Measurements from ENCODE around the gene LGR4. TPM values are rescaled to one million over a fixed set of nuclear protein-coding genes. Genes with fewer than 3 reads are reported as not detected.

The LGR4 gene
- total RNA-seq, 1 donor from 2014 or later: 17.4 TPM

- FAIRE-seq (no peak), DNase-seq (ENCODE audit: low read depth) (no peak)
- no peaks in the 10 kb centered on the region for H3K27me3 ChIP-seq (ENCODE audit: control insufficient read depth, insufficient read depth, low read length)
- H3K36me3 ChIP-seq (ENCODE audit: control insufficient read depth, insufficient read depth, low read length): no peaks in the 10 kb centered on the region
- no peak overlapping the region for H3K4me3 ChIP-seq (ENCODE audit: low read depth, low read length)
- no peak for TF ChIP-seq CTCF (IDR thresholded peaks at IDR 0.05; ENCODE audit: insufficient read depth, low read length, severe bottlenecking)
Observed at GRCh38 chr11:27409049-27409448, 63.5 kb downstream of the LGR4 start.

- Histone ChIP-seq H3K27me3 (ENCODE audit: control insufficient read depth, insufficient read depth, low read length) (no peaks in the 10 kb centered on the region), H3K4me3 (ENCODE audit: low read depth, low read length) (no peak overlapping the region), H3K36me3 (ENCODE audit: control insufficient read depth, insufficient read depth, low read length) (no peaks in the 10 kb centered on the region)
- TF ChIP-seq CTCF (IDR thresholded peaks at IDR 0.05; ENCODE audit: insufficient read depth, low read length, severe bottlenecking): no peak
- FAIRE-seq (no peak), DNase-seq (ENCODE audit: low read depth) (no peak)
Observed at GRCh38 chr11:27408246-27408800, 64.3 kb downstream of the LGR4 start.

GRCh38 chr11:27406498-27407354 lies 65.9 kb downstream of the LGR4 start:
- H3K4me3 ChIP-seq (ENCODE audit: low read depth, low read length): no peak overlapping the region
- no peak for DNase-seq (ENCODE audit: low read depth)

GRCh38 chr11:27405134-27405533 lies 67.5 kb downstream of the LGR4 start:
- TF ChIP-seq CTCF (IDR thresholded peaks at IDR 0.05; ENCODE audit: insufficient read depth, low read length, severe bottlenecking): no peak
- Histone ChIP-seq H3K36me3 (ENCODE audit: control insufficient read depth, insufficient read depth, low read length) (no peaks in the 10 kb centered on the region), H3K4me3 (ENCODE audit: low read depth, low read length) (no peak overlapping the region), H3K27me3 (ENCODE audit: control insufficient read depth, insufficient read depth, low read length) (no peaks in the 10 kb centered on the region)
- no peak for FAIRE-seq
- DNase-seq (ENCODE audit: low read depth): no peak

More at GRCh38 chr11:27406498-27407354, 65.9 kb downstream of the LGR4 start:
- no peak for TF ChIP-seq CTCF (IDR thresholded peaks at IDR 0.05; ENCODE audit: insufficient read depth, low read length, severe bottlenecking)
- FAIRE-seq: no peak
- Histone ChIP-seq H3K27me3 (ENCODE audit: control insufficient read depth, insufficient read depth, low read length) (no peaks in the 10 kb centered on the region), H3K36me3 (ENCODE audit: control insufficient read depth, insufficient read depth, low read length) (no peaks in the 10 kb centered on the region)

GRCh38 chr11:27404427-27404826 lies 68.2 kb downstream of the LGR4 start:
- Histone ChIP-seq H3K36me3 (ENCODE audit: control insufficient read depth, insufficient read depth, low read length) (no peaks in the 10 kb centered on the region), H3K4me3 (ENCODE audit: low read depth, low read length) (no peak overlapping the region), H3K27me3 (ENCODE audit: control insufficient read depth, insufficient read depth, low read length) (no peaks in the 10 kb centered on the region)
- FAIRE-seq (no peak), DNase-seq (ENCODE audit: low read depth) (no peak)
- no peak for TF ChIP-seq CTCF (IDR thresholded peaks at IDR 0.05; ENCODE audit: insufficient read depth, low read length, severe bottlenecking)

All from bronchial epithelial cell (primary cell).